Superior temporal gyrus (tissue), 1 donor: ENCODE data around the gene ADRA2B.

Experiments
- DNase-seq: peaks from one replicate; pipeline ENCODE4 v3.0.0-alpha.2; 2016; ENCODE audit errors: extremely low spot score

Gene ADRA2B

GRCh38 chr2:96137321-96138178, 21.2 kb upstream of the ADRA2B start:
- DNase-seq = no peak

GRCh38 chr2:96136129-96136720, 19.9 kb upstream of the ADRA2B start:
- no peak for DNase-seq

- DNase-seq = no peak
Measured at GRCh38 chr2:96135621-96136020, 19.2 kb upstream of the ADRA2B start.

- DNase-seq = no peak
Measured at GRCh38 chr2:96135171-96135570, 18.8 kb upstream of the ADRA2B start.

- no peak for DNase-seq
Measured at GRCh38 chr2:96134421-96134820, 18.1 kb upstream of the ADRA2B start.

GRCh38 chr2:96131813-96132745, 15.7 kb upstream of the ADRA2B start:
- DNase-seq = no peak

GRCh38 chr2:96131152-96131812, 14.9 kb upstream of the ADRA2B start:
- DNase-seq = no peak

GRCh38 chr2:96130483-96130882, 14.1 kb upstream of the ADRA2B start:
- DNase-seq = no peak

- no peak for DNase-seq
Measured at GRCh38 chr2:96129528-96130120, 13.3 kb upstream of the ADRA2B start.

- DNase-seq = no peak
Measured at GRCh38 chr2:96128456-96128855, 12.1 kb upstream of the ADRA2B start.

GRCh38 chr2:96124406-96125265, 8.3 kb upstream of the ADRA2B start:
- no peak for DNase-seq

GRCh38 chr2:96123936-96124335, 7.6 kb upstream of the ADRA2B start:
- DNase-seq = no peak

- no peak for DNase-seq
Measured at GRCh38 chr2:96123290-96123689, 6.9 kb upstream of the ADRA2B start.

GRCh38 chr2:96122391-96122790, 6.0 kb upstream of the ADRA2B start:
- no peak for DNase-seq

GRCh38 chr2:96121414-96121813, 5.0 kb upstream of the ADRA2B start:
- DNase-seq = no peak

GRCh38 chr2:96120991-96121390, 4.6 kb upstream of the ADRA2B start:
- no peak for DNase-seq

GRCh38 chr2:96120091-96120720, 3.8 kb upstream of the ADRA2B start:
- DNase-seq = no peak

- DNase-seq = no peak
Measured at GRCh38 chr2:96119389-96119751, 3.0 kb upstream of the ADRA2B start.

- DNase-seq = no peak
Measured at GRCh38 chr2:96118698-96119388, 2.5 kb upstream of the ADRA2B start.
